ENCODE measurements around the gene DYNLT2B. TPM values are rescaled to one million over a fixed set of nuclear protein-coding genes. Genes with fewer than 3 reads are reported as not detected.
A peak's percentile ranks its signal among the peaks of the same experiment; 100 is the strongest.

The DYNLT2B gene
- total RNA-seq, 1 experiment from 2014 or later = 22.3 TPM

- CTCF ChIA-PET = no interaction called here
- peak overlapping the region; percentile 55 for H3K4me3 Mint-ChIP-seq (ENCODE audit: unreplicated experiment)
- intact Hi-C loops (cut with micrococcal nuclease) = loop anchor here (2.0 to 5.0 kb wide), 2 partner anchors 92 to 163 kb away; partner anchors contain the start of gene RNF168
- peaks cover 24% of the 10 kb centered on the region for H3K4me1 Mint-ChIP-seq (ENCODE audit: insufficient read depth, unreplicated experiment)
- H3K9me3 Mint-ChIP-seq (ENCODE audit: unreplicated experiment) = no peaks in the 10 kb centered on the region
- TSS peak; percentile 30 for BruUV-seq (replicated peaks)
- POLR2A ChIA-PET = interaction anchor here (0.6 to 4.7 kb wide), 12 partner anchors 8 to 229 kb away, joined by 3 to 72 read pairs (median 5); partner anchors contain the start of genes DYNLT2B, FBXO45, RNF168 and UBXN7
- peak overlapping the region; percentile 80 for H3K27ac Mint-ChIP-seq (ENCODE audit: low read depth, unreplicated experiment)
- H3K36me3 Mint-ChIP-seq (ENCODE audit: insufficient read depth, unreplicated experiment) = no peaks in the 10 kb centered on the region
- H3K27me3 Mint-ChIP-seq (ENCODE audit: insufficient read depth, unreplicated experiment) = no peaks in the 10 kb centered on the region
- DNase-seq (ENCODE audit: unreplicated experiment) = peak; percentile 21
- TF ChIP-seq CTCF (IDR thresholded peaks at IDR 0.05; ENCODE audit: unreplicated experiment) = no peak
Observed at GRCh38 chr3:196339044-196339443, 21.0 kb upstream of the DYNLT2B start.

- no peaks in the 10 kb centered on the region for H3K9me3 Mint-ChIP-seq (ENCODE audit: unreplicated experiment)
- CTCF ChIA-PET = interaction anchor here (0.5 kb wide), 1 partner anchor 87 kb away, joined by 3 read pairs; no protein-coding TSS in a partner anchor
- no peaks in the 10 kb centered on the region for H3K36me3 Mint-ChIP-seq (ENCODE audit: insufficient read depth, unreplicated experiment)
- H3K27ac Mint-ChIP-seq (ENCODE audit: low read depth, unreplicated experiment) = no peak overlapping the region
- intact Hi-C loops (cut with micrococcal nuclease) = loop anchor here (5.0 kb wide), 1 partner anchor 166 kb away; the partner anchor contains the start of gene RNF168
- no peak for TF ChIP-seq CTCF (IDR thresholded peaks at IDR 0.05; ENCODE audit: unreplicated experiment)
- H3K4me3 Mint-ChIP-seq (ENCODE audit: unreplicated experiment) = no peak overlapping the region
- POLR2A ChIA-PET = interaction anchor here (0.6 to 4.7 kb wide), 5 partner anchors 17 to 166 kb away, joined by 3 to 72 read pairs (median 4); partner anchors contain the start of genes DYNLT2B, RNF168 and UBXN7
- peak; percentile 80 for DNase-seq (ENCODE audit: unreplicated experiment)
- BruUV-seq (replicated peaks) = no TSS peak
- H3K4me1 Mint-ChIP-seq (ENCODE audit: insufficient read depth, unreplicated experiment) = peaks cover 16% of the 10 kb centered on the region
- H3K27me3 Mint-ChIP-seq (ENCODE audit: insufficient read depth, unreplicated experiment) = no peaks in the 10 kb centered on the region
Observed at GRCh38 chr3:196336319-196337145, 18.5 kb upstream of the DYNLT2B start.

GRCh38 chr3:196335503-196335948 is 17.5 kb upstream of the DYNLT2B start:
- POLR2A ChIA-PET = interaction anchor here (4.7 kb wide), 1 partner anchor 16 kb away, joined by 72 read pairs; the partner anchor contains the start of gene DYNLT2B
- DNase-seq (ENCODE audit: unreplicated experiment) = no peak
- no TSS peak for BruUV-seq (replicated peaks)

More at GRCh38 chr3:196335503-196335948, 17.5 kb upstream of the DYNLT2B start:
- Mint-ChIP-seq H3K27ac (ENCODE audit: low read depth, unreplicated experiment) (no peak overlapping the region), H3K4me3 (ENCODE audit: unreplicated experiment) (no peak overlapping the region), H3K4me1 (ENCODE audit: insufficient read depth, unreplicated experiment) (peaks cover 16% of the 10 kb centered on the region), H3K36me3 (ENCODE audit: insufficient read depth, unreplicated experiment) (no peaks in the 10 kb centered on the region), H3K9me3 (ENCODE audit: unreplicated experiment) (no peaks in the 10 kb centered on the region), H3K27me3 (ENCODE audit: insufficient read depth, unreplicated experiment) (no peaks in the 10 kb centered on the region)
- CTCF ChIA-PET = no interaction called here
- TF ChIP-seq CTCF (IDR thresholded peaks at IDR 0.05; ENCODE audit: unreplicated experiment) = no peak
- intact Hi-C loops (cut with micrococcal nuclease) = loop anchor here (5.0 kb wide), 1 partner anchor 167 kb away; the partner anchor contains the start of gene RNF168

All from MCF 10A (cell line).